K562 (cell line): ENCODE measurements around the gene RASGEF1C. TPM values are rescaled to one million over a fixed set of nuclear protein-coding genes. Genes with fewer than 3 reads are reported as not detected.

ENCODE experiments used
- BRD9 ChIP-seq: fragments of 450-650 bp; IDR thresholded peaks from 2 replicates; pipeline ENCODE4 v1.6.1; 2018; ENCODE audit warnings: low read depth; ENCODE audit not compliant: partially characterized antibody
- CEBPG ChIP-seq, 3 experiments: fragments of 200-800 bp in 1 of 3; sonication (Bioruptor generic) in 1 of 3; sonication (generic) in 1 of 3; formaldehyde crosslinking in 1 of 3; IDR thresholded peaks in 2 of 3; conservative IDR thresholded peaks in 1 of 3; 2 replicates each; pipeline versions ENCODE4 v1.6.1 to v1.8.0; 2016 to 2022; ENCODE audit warnings: missing compliant biosample characterization in 2 of 3, missing genetic modification characterization in 2 of 3, mild to moderate bottlenecking in 1 of 3, missing genetic modification reagents in 1 of 3
- ETV1 ChIP-seq: fragments of 450-650 bp; conservative IDR thresholded peaks from 2 replicates; pipeline ENCODE4 v1.6.1; 2016; ENCODE audit warnings: missing genetic modification characterization, control low read depth, low read depth, missing compliant biosample characterization
- HLTF ChIP-seq: fragments of 450-650 bp; IDR thresholded peaks from 2 replicates; pipeline ENCODE4 v1.6.1; 2016
- ILF3 ChIP-seq: fragments of 450-650 bp; IDR thresholded peaks from 2 replicates; pipeline ENCODE4 v1.6.1; 2018; ENCODE audit warnings: antibody characterized with exemption, mild to moderate bottlenecking, moderate library complexity, borderline replicate concordance
- KDM1A ChIP-seq, 2 experiments: fragments of 450-650 bp; IDR thresholded peaks; 2 replicates each; pipeline ENCODE4 v1.6.1; 2016; ENCODE audit warnings: mild to moderate bottlenecking in 2 of 2
- MCM5 ChIP-seq: fragments of 450-650 bp; IDR thresholded peaks from 2 replicates; pipeline ENCODE4 v1.6.1; 2016; ENCODE audit warnings: low read depth
- MEF2A ChIP-seq: IDR thresholded peaks from 2 replicates; pipeline ENCODE4 v1.6.1; 2011; ENCODE audit warnings: low read depth, mild to moderate bottlenecking, low read length, moderate library complexity; ENCODE audit not compliant: control insufficient read depth
- NFIX ChIP-seq: fragments of 250-450 bp; sonication (Bioruptor Pico); IDR thresholded peaks from 2 replicates; pipeline ENCODE4 v1.4.0; 2020; ENCODE audit warnings: low read depth, mild to moderate bottlenecking, moderate library complexity
- PHTF2 ChIP-seq: fragments of 250-450 bp; sonication (Bioruptor Pico); IDR thresholded peaks from 2 replicates; pipeline ENCODE4 v1.5.0; 2021; ENCODE audit warnings: mild to moderate bottlenecking
- POLR2G ChIP-seq: fragments of 200-400 bp; formaldehyde crosslinking; IDR thresholded peaks from 2 replicates; pipeline ENCODE4 v1.6.1; 2017; ENCODE audit warnings: low read depth, mild to moderate bottlenecking, antibody characterized with exemption, low read length, moderate library complexity
- RNF2 ChIP-seq: sonication (generic); IDR thresholded peaks from 2 replicates; pipeline ENCODE4 v1.6.1; 2016
- SMAD3 ChIP-seq: fragments of 450-650 bp; formaldehyde crosslinking; conservative IDR thresholded peaks from 2 replicates; pipeline ENCODE4 v1.4.0; 2020; ENCODE audit warnings: mild to moderate bottlenecking
- SMAD4 ChIP-seq: fragments of 250-450 bp; sonication (Bioruptor Pico); conservative IDR thresholded peaks from 2 replicates; pipeline ENCODE4 v1.8.0; 2021; ENCODE audit warnings: inconsistent platforms, mild to moderate bottlenecking, moderate library complexity
- ZKSCAN1 ChIP-seq: fragments of 150-350 bp; IDR thresholded peaks from 2 replicates; pipeline ENCODE4 v1.6.1; 2016; ENCODE audit warnings: low read depth, low read length
- ZNF561 ChIP-seq: fragments of 450-650 bp; formaldehyde crosslinking; conservative IDR thresholded peaks from 2 replicates; pipeline ENCODE4 v1.4.0; 2020; ENCODE audit warnings: mild to moderate bottlenecking, moderate library complexity
- ZNF57 ChIP-seq: fragments of 450-650 bp; formaldehyde crosslinking; IDR thresholded peaks from 2 replicates; pipeline ENCODE4 v1.4.0; 2020; ENCODE audit warnings: mild to moderate bottlenecking, moderate library complexity
- ZNF830 ChIP-seq: fragments of 250-450 bp; sonication (Bioruptor Pico); IDR thresholded peaks from 2 replicates; pipeline ENCODE4 v1.5.0; 2021; ENCODE audit warnings: mild to moderate bottlenecking
- polyA plus RNA-seq, 8 experiments: library from polyadenylated mRNA; depleted of rRNA in 4 of 8; stranded (reverse) in 5 of 8; unstranded in 3 of 8; fragments of >200 nt; fragmentation: Nextera tagmentation in 2 of 8; fragmentation: Illumina TruSeq in 1 of 8; extraction: Ambion mirVana in 2 of 8; extraction: Trizol in 1 of 8; gene quantifications; 2 replicates each; pipeline versions ENCODE4 v1.2.1 to v1.2.3, GENCODE V29; 2011 to 2014; ENCODE audit warnings: inconsistent platforms in 1 of 8, missing spikeins in 1 of 8
- total RNA-seq, 7 experiments: library from RNA; depleted of rRNA in 6 of 7; stranded (reverse); fragments of >200 nt in 6 of 7; fragmentation: Illumina TruSeq in 2 of 7; extraction: Trizol in 2 of 7; gene quantifications; 2 replicates each; pipeline versions ENCODE4 v1.2.1 to v1.2.3, GENCODE V29; 2011 to 2021; ENCODE audit warnings: low replicate concordance in 1 of 7
- TF ChIP-seq, protein P1 (sequence below), 2 experiments: IDR thresholded peaks; 2 replicates each; pipeline ENCODE4 v1.6.1; 2011; ENCODE audit warnings: borderline replicate concordance in 1 of 2, control low read depth in 1 of 2, low read depth in 1 of 2, low read length in 1 of 2, mild to moderate bottlenecking in 1 of 2, mixed read lengths in 1 of 2, moderate library complexity in 1 of 2; ENCODE audit not compliant: insufficient read depth in 1 of 2, insufficient read length in 1 of 2, poor library complexity in 1 of 2, severe bottlenecking in 1 of 2; ENCODE audit errors: extremely low read depth in 1 of 2
- TF ChIP-seq, protein P2 (sequence below): fragments of 450-650 bp; IDR thresholded peaks from 2 replicates; pipeline ENCODE4 v1.6.1; 2018; ENCODE audit warnings: mild to moderate bottlenecking, low read depth; ENCODE audit not compliant: partially characterized antibody

Gene RASGEF1C
- total and polyA plus RNA-seq, 9 of the 15 experiments (the other 6 are each of a cell fraction or from before 2014, with no cell fraction given), result 0.04 to 1.1 (median 0.21) TPM; not detected in 4

DNA sequence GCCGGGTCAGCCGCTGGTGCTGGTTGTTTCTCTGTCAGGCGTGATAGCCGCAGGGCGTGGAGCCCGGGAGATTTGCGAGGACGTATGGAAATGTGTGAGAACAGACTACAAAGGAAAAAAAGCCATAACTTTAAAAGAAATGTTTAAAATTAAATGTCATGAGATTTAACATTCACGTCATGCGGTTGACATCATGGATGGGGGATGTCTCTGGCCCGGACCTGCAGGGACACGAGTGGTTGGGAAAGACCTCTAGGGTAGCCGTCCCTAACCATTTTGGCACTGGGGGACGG lies 136.8 kb downstream of the RASGEF1C start (continued):
- TF ChIP-seq, protein P1, sequence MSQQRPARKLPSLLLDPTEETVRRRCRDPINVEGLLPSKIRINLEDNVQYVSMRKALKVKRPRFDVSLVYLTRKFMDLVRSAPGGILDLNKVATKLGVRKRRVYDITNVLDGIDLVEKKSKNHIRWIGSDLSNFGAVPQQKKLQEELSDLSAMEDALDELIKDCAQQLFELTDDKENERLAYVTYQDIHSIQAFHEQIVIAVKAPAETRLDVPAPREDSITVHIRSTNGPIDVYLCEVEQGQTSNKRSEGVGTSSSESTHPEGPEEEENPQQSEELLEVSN (IDR thresholded peaks at IDR 0.05; ENCODE audit: borderline replicate concordance in 1 of 2, extremely low read depth in 1 of 2, insufficient read depth in 1 of 2, insufficient read length in 1 of 2, low read depth in 1 of 2, low read length in 1 of 2, poor library complexity in 1 of 2, severe bottlenecking in 1 of 2), result no peak
- TF ChIP-seq RNF2, result peak; percentile 97; the same call in 1 of the 2 replicates
- peak; percentile 28 for TF ChIP-seq CEBPG (CRISPR knock-in tag; IDR thresholded peaks at IDR 0.05)
- no peak for TF ChIP-seq CEBPG (tag; conservative IDR thresholded peaks at IDR 0.05 in 1 of 2, IDR thresholded peaks at IDR 0.05 in 1 of 2)
- no peak for TF ChIP-seq ILF3
- TF ChIP-seq MCM5, result no peak
- no peak for TF ChIP-seq MEF2A
- TF ChIP-seq KDM1A (IDR thresholded peaks at IDR 0.05), result no peak
- TF ChIP-seq BRD9, result no peak
- TF ChIP-seq, protein P2, sequence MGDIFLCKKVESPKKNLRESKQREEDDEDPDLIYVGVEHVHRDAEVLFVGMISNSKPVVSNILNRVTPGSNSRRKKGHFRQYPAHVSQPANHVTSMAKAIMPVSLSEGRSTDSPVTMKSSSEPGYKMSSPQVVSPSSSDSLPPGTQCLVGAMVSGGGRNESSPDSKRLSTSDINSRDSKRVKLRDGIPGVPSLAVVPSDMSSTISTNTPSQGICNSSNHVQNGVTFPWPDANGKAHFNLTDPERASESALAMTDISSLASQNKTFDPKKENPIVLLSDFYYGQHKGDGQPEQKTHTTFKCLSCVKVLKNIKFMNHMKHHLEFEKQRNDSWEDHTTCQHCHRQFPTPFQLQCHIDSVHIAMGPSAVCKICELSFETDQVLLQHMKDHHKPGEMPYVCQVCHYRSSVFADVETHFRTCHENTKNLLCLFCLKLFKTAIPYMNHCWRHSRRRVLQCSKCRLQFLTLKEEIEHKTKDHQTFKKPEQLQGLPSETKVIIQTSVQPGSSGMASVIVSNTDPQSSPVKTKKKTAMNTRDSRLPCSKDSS, result no peak
- no peak for TF ChIP-seq PHTF2
- no peak for TF ChIP-seq HLTF
- no peak for TF ChIP-seq ZKSCAN1
- no peak for TF ChIP-seq POLR2G
- TF ChIP-seq SMAD4 (CRISPR knock-in tag), result no peak
- TF ChIP-seq ZNF57 (CRISPR knock-in tag), result 0 out of 2 replicates have a peak, but pooled peaks have one; percentile 1
- TF ChIP-seq NFIX, result no peak
- TF ChIP-seq ZNF561 (CRISPR knock-in tag), result no peak
- no peak for TF ChIP-seq SMAD3
- TF ChIP-seq ZNF830 (CRISPR knock-in tag), result no peak
- no peak for TF ChIP-seq ETV1 (tag)
